Mucosa of stomach (tissue), 1 donor: ENCODE data around the gene CNKSR3.

Experiments
- H3K27me3 ChIP-seq: one replicate; pipeline ENCODE4 v1.7.0; 2013; ENCODE audit warnings: mild to moderate bottlenecking, low read length; ENCODE audit not compliant: control insufficient read depth, insufficient read depth
- H3K36me3 ChIP-seq: one replicate; pipeline ENCODE4 v1.7.0; 2013; ENCODE audit warnings: low read length; ENCODE audit not compliant: control insufficient read depth, insufficient read depth
- H3K4me1 ChIP-seq: one replicate; pipeline ENCODE4 v1.7.0; 2013; ENCODE audit warnings: mild to moderate bottlenecking, low read length; ENCODE audit not compliant: control insufficient read depth, insufficient read depth
- H3K4me3 ChIP-seq: one replicate; pipeline ENCODE4 v1.7.0; 2013; ENCODE audit warnings: low read length
- H3K9ac ChIP-seq: one replicate; pipeline ENCODE4 v1.7.0; 2013; ENCODE audit warnings: mild to moderate bottlenecking, low read length, moderate library complexity
- H3K9me3 ChIP-seq: one replicate; pipeline ENCODE4 v1.7.0; 2013; ENCODE audit warnings: mild to moderate bottlenecking, low read length, moderate library complexity; ENCODE audit not compliant: control insufficient read depth
- donor health status: Pancreatic carcinoma.

CNKSR3 gene

GRCh38 chr6:154538640-154539191 is 28.2 kb upstream of the CNKSR3 start:
- H3K27me3 ChIP-seq: no peaks in the 10 kb centered on the region
- no peak overlapping the region for H3K4me3 ChIP-seq
- H3K9me3 ChIP-seq: no peaks in the 10 kb centered on the region
- H3K4me1 ChIP-seq: no peaks in the 10 kb centered on the region
- no peak overlapping the region for H3K9ac ChIP-seq
- no peaks in the 10 kb centered on the region for H3K36me3 ChIP-seq

DNA sequence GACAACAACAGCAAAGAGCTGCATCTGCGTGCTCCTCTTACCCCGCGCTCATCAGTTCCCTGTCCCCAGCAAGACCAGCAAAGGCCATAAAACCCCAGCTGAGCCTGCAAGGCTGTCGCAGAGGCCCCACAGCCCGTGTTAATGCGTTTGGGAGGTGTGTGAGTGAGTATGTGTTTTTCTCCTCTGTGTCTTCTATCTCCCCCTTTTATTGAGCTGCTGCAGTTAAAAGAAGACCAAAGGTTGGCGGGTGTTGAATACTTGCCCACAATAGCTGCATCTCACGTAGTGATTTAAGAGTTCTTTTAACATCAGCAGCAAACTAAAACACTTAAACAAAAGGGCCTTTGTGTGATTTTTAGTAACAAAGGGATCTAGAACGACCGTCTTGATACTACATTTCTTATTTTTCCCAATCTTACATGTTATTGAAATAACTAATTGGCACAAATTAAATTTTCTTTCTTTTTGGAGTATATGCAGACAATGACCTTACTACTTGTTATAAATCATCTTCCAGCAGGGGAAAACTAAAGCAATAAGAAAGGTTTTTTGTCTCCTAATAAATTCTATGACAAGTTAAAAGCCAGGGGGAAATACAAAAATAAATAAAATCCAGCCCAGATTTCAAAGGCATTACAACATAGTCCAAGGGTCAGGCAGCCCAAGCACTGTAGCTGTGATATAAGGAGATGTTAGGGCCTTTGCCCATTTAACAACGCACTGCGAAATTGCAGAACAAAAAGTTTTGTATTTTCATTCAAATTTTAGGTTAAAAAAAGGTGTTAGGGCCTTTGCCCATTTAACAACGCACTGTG is 27.2 kb upstream of the CNKSR3 start:
- H3K27me3 ChIP-seq: no peaks in the 10 kb centered on the region
- no peaks in the 10 kb centered on the region for H3K9me3 ChIP-seq
- H3K36me3 ChIP-seq: no peaks in the 10 kb centered on the region
- no peak overlapping the region for H3K4me3 ChIP-seq
- no peak overlapping the region for H3K9ac ChIP-seq
- H3K4me1 ChIP-seq: no peaks in the 10 kb centered on the region

DNA sequence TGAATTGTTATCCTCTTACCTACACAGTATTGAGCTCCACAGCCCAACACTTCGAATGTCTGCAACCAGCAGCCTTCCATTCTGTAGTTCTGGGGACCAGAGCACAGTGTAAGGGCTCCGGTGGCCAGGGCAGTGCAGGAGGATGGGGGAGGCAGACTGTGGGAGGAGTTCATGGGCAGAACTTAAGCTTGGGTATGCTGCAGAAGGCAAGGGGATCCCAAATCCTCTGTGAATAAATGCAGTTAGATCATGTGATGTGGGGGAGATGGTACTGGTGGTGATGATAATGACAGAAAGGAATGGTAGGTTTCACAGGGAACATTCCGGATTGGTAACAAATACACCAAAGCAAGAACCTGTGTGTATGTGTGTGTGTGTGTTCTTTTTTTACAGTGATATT is 26.5 kb upstream of the CNKSR3 start:
- H3K4me1 ChIP-seq: no peaks in the 10 kb centered on the region
- H3K9ac ChIP-seq: no peak overlapping the region
- no peaks in the 10 kb centered on the region for H3K27me3 ChIP-seq
- H3K4me3 ChIP-seq: no peak overlapping the region
- H3K9me3 ChIP-seq: no peaks in the 10 kb centered on the region
- no peaks in the 10 kb centered on the region for H3K36me3 ChIP-seq

- no peaks in the 10 kb centered on the region for H3K9me3 ChIP-seq
- H3K36me3 ChIP-seq: no peaks in the 10 kb centered on the region
- H3K27me3 ChIP-seq: no peaks in the 10 kb centered on the region
- no peak overlapping the region for H3K4me3 ChIP-seq
- no peak overlapping the region for H3K9ac ChIP-seq
- no peaks in the 10 kb centered on the region for H3K4me1 ChIP-seq
Observed at GRCh38 chr6:154536255-154536654, 25.8 kb upstream of the CNKSR3 start.

GRCh38 chr6:154535851-154536250 is 25.4 kb upstream of the CNKSR3 start:
- H3K9me3 ChIP-seq: no peaks in the 10 kb centered on the region

DNA sequence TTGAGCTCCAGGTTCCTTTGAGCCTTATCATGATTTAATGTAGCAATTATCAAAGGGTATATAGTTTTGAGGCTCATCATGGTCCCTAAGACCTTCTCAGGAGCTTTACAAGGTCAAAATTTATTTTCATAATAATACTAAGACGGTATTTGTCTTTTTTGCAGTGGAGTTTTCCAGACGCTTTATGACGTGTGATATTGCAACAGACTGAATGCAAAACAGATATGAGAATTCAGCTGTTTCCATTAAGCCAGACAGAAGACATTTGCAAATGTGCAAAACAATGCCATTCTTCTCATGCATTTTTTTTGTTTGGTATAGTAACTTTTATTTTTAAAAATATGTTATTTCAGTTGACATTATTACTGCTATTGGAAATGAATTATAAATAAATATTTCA is 24.7 kb upstream of the CNKSR3 start:
- Histone ChIP-seq H3K27me3 (no peaks in the 10 kb centered on the region), H3K9me3 (no peaks in the 10 kb centered on the region), H3K4me1 (no peaks in the 10 kb centered on the region)

More at GRCh38 chr6:154535851-154536250, 25.4 kb upstream of the CNKSR3 start:
- Histone ChIP-seq H3K4me1 (no peaks in the 10 kb centered on the region), H3K36me3 (no peaks in the 10 kb centered on the region), H3K9ac (no peak overlapping the region), H3K4me3 (no peak overlapping the region), H3K27me3 (no peaks in the 10 kb centered on the region)

DNA sequence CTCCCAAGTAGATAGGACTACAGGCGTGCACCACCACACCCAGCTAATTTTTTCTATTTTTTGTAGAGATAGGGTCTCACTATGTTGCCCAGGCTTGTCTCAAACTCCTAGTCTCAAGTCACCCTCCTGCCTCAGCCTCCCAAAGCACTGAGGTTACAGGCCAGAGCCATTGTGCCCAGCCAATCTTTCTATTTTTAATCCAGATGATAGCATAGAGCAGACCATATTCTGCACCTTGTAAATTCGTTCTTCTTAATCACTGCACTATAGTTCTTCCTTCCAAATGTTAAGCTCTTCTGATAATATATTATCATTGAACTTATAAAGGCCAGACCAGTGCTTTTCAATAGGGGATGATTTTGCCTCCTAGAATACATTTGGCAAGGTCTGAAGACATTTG is 24.0 kb upstream of the CNKSR3 start:
- H3K27me3 ChIP-seq: no peaks in the 10 kb centered on the region
- H3K4me1 ChIP-seq: no peaks in the 10 kb centered on the region
- H3K36me3 ChIP-seq: no peaks in the 10 kb centered on the region
- no peaks in the 10 kb centered on the region for H3K9me3 ChIP-seq
- no peak overlapping the region for H3K9ac ChIP-seq
- H3K4me3 ChIP-seq: no peak overlapping the region

More for the DNA sequence above, 24.7 kb upstream of the CNKSR3 start:
- no peak overlapping the region for H3K9ac ChIP-seq
- H3K4me3 ChIP-seq: no peak overlapping the region
- no peaks in the 10 kb centered on the region for H3K36me3 ChIP-seq

GRCh38 chr6:154532426-154532825 is 21.9 kb upstream of the CNKSR3 start:
- H3K9me3 ChIP-seq: no peaks in the 10 kb centered on the region
- H3K4me3 ChIP-seq: no peak overlapping the region
- no peaks in the 10 kb centered on the region for H3K4me1 ChIP-seq
- no peaks in the 10 kb centered on the region for H3K36me3 ChIP-seq
- no peak overlapping the region for H3K9ac ChIP-seq
- no peaks in the 10 kb centered on the region for H3K27me3 ChIP-seq

- no peaks in the 10 kb centered on the region for H3K4me1 ChIP-seq
- no peaks in the 10 kb centered on the region for H3K36me3 ChIP-seq
- no peaks in the 10 kb centered on the region for H3K27me3 ChIP-seq
- H3K9me3 ChIP-seq: no peaks in the 10 kb centered on the region
- H3K4me3 ChIP-seq: no peak overlapping the region
- no peak overlapping the region for H3K9ac ChIP-seq
Observed at GRCh38 chr6:154529957-154530356, 19.5 kb upstream of the CNKSR3 start.

DNA sequence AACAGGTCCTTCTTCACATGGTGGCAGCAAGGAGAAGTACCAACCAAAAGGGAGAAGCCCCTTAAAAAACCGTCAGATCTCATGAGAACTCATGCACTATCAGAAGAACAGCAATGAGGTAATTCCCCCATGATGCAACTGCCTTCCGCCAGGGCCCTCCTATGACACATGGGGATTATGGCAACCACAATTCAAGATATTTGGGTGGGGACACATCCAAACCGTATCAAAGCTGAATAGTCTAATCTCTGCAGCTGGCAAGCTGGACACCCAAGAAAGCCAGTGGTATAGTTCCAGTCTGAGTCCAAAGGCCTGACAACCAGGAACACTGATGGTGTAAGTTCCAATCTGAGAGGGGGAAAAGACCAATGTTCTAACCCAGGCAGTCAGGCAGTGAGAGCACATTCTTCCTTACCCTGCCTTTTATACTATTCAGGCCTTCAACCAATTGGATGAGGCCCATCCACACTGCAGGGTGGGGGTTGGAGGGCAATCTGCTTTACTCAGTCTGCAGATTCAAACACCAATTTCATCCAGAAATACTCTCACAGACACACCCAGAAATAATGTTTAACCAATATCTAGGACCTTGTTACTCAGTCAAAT is 17.9 kb upstream of the CNKSR3 start:
- Histone ChIP-seq H3K4me1 (no peaks in the 10 kb centered on the region), H3K27me3 (no peaks in the 10 kb centered on the region), H3K9me3 (no peaks in the 10 kb centered on the region), H3K36me3 (no peaks in the 10 kb centered on the region), H3K9ac (no peak overlapping the region), H3K4me3 (no peak overlapping the region)

GRCh38 chr6:154526996-154527395 is 16.5 kb upstream of the CNKSR3 start:
- Histone ChIP-seq H3K27me3 (no peaks in the 10 kb centered on the region), H3K36me3 (no peaks in the 10 kb centered on the region), H3K9ac (no peak overlapping the region), H3K9me3 (no peaks in the 10 kb centered on the region), H3K4me1 (no peaks in the 10 kb centered on the region), H3K4me3 (no peak overlapping the region)

DNA sequence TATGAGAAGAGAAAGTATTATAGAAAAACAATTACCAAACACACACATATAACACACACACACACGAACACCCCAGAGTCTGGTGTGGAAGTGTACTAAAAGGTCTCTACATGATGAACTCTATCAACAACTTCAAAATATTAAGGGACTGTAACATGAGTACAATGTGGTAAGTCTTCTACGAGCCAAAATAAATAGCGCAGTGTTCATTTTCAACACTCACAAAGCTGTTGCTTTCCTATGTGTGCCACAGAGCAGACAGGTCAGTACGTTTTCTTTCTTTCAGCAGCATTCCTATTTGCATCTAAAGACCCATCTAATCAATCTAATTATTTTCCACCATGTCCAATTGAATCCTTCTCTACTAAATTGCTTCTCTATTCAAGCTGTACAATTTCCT is 12.1 kb upstream of the CNKSR3 start:
- H3K4me3 ChIP-seq: no peak overlapping the region
- H3K27me3 ChIP-seq: no peaks in the 10 kb centered on the region
- H3K4me1 ChIP-seq: no peaks in the 10 kb centered on the region
- H3K9me3 ChIP-seq: no peaks in the 10 kb centered on the region
- no peak overlapping the region for H3K9ac ChIP-seq
- no peaks in the 10 kb centered on the region for H3K36me3 ChIP-seq
